Fibroblast of mammary gland (primary cell): ENCODE data around the gene TSSC4.
A peak's percentile ranks its signal among the peaks of the same experiment; 100 is the strongest.

Experiments used
- DNase-seq: peaks from one replicate; pipeline ENCODE4 v3.0.0-alpha.2; 2010; ENCODE audit warnings: low read depth
- H3K4me3 ChIP-seq: 2 replicates; pipeline ENCODE4 v1.5.1; 2011; ENCODE audit warnings: low read depth, mild to moderate bottlenecking, low read length, moderate library complexity; ENCODE audit not compliant: control insufficient read depth
- CTCF ChIP-seq: conservative IDR thresholded peaks from 2 replicates; pipeline ENCODE4 v1.5.1; 2011; ENCODE audit warnings: low read depth, low read length, inconsistent platforms; ENCODE audit not compliant: control insufficient read depth, insufficient read depth

The TSSC4 gene

GRCh38 chr11:2382129-2382517 is 18.4 kb upstream of the TSSC4 start:
- no peak for DNase-seq
- no peak for TF ChIP-seq CTCF
- H3K4me3 ChIP-seq: no peak overlapping the region

GRCh38 chr11:2382936-2383851 is 17.4 kb upstream of the TSSC4 start:
- no peak overlapping the region for H3K4me3 ChIP-seq

GRCh38 chr11:2383852-2384804 is 16.4 kb upstream of the TSSC4 start:
- no peak overlapping the region for H3K4me3 ChIP-seq
- peak; percentile 36 for DNase-seq
- TF ChIP-seq CTCF: no peak

More at GRCh38 chr11:2382936-2383851, 17.4 kb upstream of the TSSC4 start:
- no peak for TF ChIP-seq CTCF
- DNase-seq: peak; percentile 67

- TF ChIP-seq CTCF: no peak
- DNase-seq: no peak
- H3K4me3 ChIP-seq: no peak overlapping the region
Observed at GRCh38 chr11:2385156-2386151, 15.1 kb upstream of the TSSC4 start.

- no peak for TF ChIP-seq CTCF
- no peak for DNase-seq
- no peak overlapping the region for H3K4me3 ChIP-seq
Observed at GRCh38 chr11:2386591-2386990, 14.0 kb upstream of the TSSC4 start.
